Transverse colon (tissue), 4 donors: ENCODE measurements around the gene ADK. TPM values are rescaled to one million over a fixed set of nuclear protein-coding genes. Genes with fewer than 3 reads are reported as not detected.

ENCODE experiments used
- DNase-seq: peaks from one replicate; pipeline ENCODE4 v3.0.0-alpha.2; 2019
- H3K27ac ChIP-seq, 4 donors: fragments of 200-600 bp; sonication (generic); 2 replicates each; pipeline ENCODE4 v1.5.1; 2016 to 2018; ENCODE audit warnings: inconsistent platforms in 4 of 4
- H3K27me3 ChIP-seq: fragments of 200-600 bp; sonication (generic); 2 replicates; pipeline ENCODE4 v1.5.1; 2017; ENCODE audit warnings: inconsistent platforms
- H3K36me3 ChIP-seq, 4 donors: fragments of 200-600 bp; sonication (generic); 2 replicates each; pipeline ENCODE4 v1.5.1; 2017 to 2019; ENCODE audit warnings: inconsistent platforms in 4 of 4
- H3K4me1 ChIP-seq, 4 donors: fragments of 200-600 bp; sonication (generic); 2 replicates each; pipeline ENCODE4 v1.5.1; 2017 to 2020; ENCODE audit warnings: inconsistent platforms in 4 of 4
- H3K4me3 ChIP-seq, 4 donors: fragments of 200-600 bp; sonication (generic); 1 replicate in 1 of 4; 2 replicates in 3 of 4; pipeline versions ENCODE4 v1.5.1 to v1.6.1; 2017 to 2019; ENCODE audit warnings: inconsistent platforms in 4 of 4
- H3K9me3 ChIP-seq, 2 donors: fragments of 200-600 bp; sonication (generic); 2 replicates each; pipeline ENCODE4 v1.5.1; 2017 to 2019; ENCODE audit warnings: inconsistent platforms in 2 of 2
- EP300 ChIP-seq: sonication (generic); formaldehyde crosslinking; IDR thresholded peaks from one replicate; pipeline ENCODE4 v1.6.1; 2017; ENCODE audit warnings: antibody characterized with exemption, low read depth
- POLR2A ChIP-seq: fragments of 450-650 bp; IDR thresholded peaks from one replicate; pipeline ENCODE4 v1.6.1; 2016; ENCODE audit warnings: antibody characterized with exemption, mild to moderate bottlenecking, moderate library complexity
- POLR2AphosphoS5 ChIP-seq, 3 donors: sonication (generic); formaldehyde crosslinking; IDR thresholded peaks; one replicate each; pipeline ENCODE4 v1.6.1; 2016; ENCODE audit warnings: antibody characterized with exemption in 3 of 3
- WGBS, 2 donors: methylation state at CpG; one replicate each; pipeline ENCODE4 v1.1.5; 2018; ENCODE audit warnings: low coverage in 1 of 2; 5-methylcytosine and 5-hydroxymethylcytosine counted together
- in situ Hi-C, 4 donors: fragments of 200-750 bp; cut with MboI; loops; one replicate each; pipeline versions ENCODE4 v1.15.0 to v1.15.1; 2017; ENCODE audit warnings: low sequenced_read_pairs in 3 of 4, low pct_ligation_motif_present in 1 of 4, low pct_unique_long_range_greater_than_20kb in 1 of 4
- intact Hi-C: fragments of 100-400 bp; cut with DNase I; formaldehyde crosslinking; loops from one replicate; pipeline ENCODE4 v1.15.1; 2023; ENCODE audit warnings: low total_unique reads
- total RNA-seq, 4 donors: library from RNA; depleted of rRNA; stranded (reverse); fragments of >200 nt; gene quantifications; one replicate each; pipeline ENCODE4 v1.1.0, GENCODE V29; 2016
- TF ChIP-seq, protein P1 (sequence below), 5 experiments: fragments of 200-600 bp in 3 of 5; fragments of 450-650 bp in 2 of 5; sonication (generic) in 3 of 5; IDR thresholded peaks; 1 replicate in 2 of 5; 2 replicates in 3 of 5; pipeline ENCODE4 v1.5.1; 2016 to 2017; ENCODE audit warnings: antibody characterized with exemption in 5 of 5, inconsistent platforms in 3 of 5, mild to moderate bottlenecking in 2 of 5, moderate library complexity in 1 of 5

The ADK gene
- total RNA-seq, 4 donors from 2014 or later, result 6.8 to 25.2 (median 14.8) TPM

DNA sequence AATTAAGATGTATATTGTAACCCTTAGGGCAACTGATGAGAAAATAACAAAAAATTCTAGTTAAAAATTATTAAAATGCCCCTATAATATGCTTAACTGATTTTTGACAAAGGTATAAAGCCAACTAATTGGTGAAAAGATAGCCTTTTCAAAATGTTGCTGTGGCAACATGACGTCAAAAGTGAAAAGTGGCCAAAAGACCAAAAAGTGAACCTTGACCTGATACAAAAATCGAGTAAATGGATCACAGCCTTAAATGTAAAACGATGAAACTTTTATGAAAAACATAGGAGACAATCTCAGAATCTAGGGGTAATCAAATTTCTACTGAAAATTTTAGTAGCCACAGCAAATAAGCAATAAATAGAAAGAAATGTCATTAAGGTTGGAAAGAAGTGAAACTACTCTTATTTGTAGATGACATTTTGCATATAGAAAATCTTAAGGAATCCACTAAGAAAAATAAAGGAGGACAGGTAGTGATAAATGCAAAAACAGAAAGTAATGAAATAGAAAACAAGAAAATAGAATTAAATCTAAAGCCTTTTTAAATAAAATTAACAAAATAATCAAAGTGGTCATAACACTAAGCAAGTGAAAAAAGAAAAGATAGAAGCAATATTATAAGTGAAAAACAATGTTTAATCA, 285.6 kb downstream of the ADK start:
- Histone ChIP-seq H3K36me3 (no peaks in the 10 kb centered on the region), H3K4me3 (no peak overlapping the region), H3K9me3 (no peaks in the 10 kb centered on the region), H3K4me1 (peaks cover 0 to 4% (median 0%) of the 10 kb centered on the region in 4 donors), H3K27me3 (no peaks in the 10 kb centered on the region), H3K27ac (no peak overlapping the region)
- WGBS, 2 donors, result 97 to 100% methylated on average over 3 of the region's 3 CpGs
- TF ChIP-seq, protein P1, sequence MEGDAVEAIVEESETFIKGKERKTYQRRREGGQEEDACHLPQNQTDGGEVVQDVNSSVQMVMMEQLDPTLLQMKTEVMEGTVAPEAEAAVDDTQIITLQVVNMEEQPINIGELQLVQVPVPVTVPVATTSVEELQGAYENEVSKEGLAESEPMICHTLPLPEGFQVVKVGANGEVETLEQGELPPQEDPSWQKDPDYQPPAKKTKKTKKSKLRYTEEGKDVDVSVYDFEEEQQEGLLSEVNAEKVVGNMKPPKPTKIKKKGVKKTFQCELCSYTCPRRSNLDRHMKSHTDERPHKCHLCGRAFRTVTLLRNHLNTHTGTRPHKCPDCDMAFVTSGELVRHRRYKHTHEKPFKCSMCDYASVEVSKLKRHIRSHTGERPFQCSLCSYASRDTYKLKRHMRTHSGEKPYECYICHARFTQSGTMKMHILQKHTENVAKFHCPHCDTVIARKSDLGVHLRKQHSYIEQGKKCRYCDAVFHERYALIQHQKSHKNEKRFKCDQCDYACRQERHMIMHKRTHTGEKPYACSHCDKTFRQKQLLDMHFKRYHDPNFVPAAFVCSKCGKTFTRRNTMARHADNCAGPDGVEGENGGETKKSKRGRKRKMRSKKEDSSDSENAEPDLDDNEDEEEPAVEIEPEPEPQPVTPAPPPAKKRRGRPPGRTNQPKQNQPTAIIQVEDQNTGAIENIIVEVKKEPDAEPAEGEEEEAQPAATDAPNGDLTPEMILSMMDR (IDR thresholded peaks at IDR 0.05), result no peak
- TF ChIP-seq EP300 (no peak), POLR2A (no peak), POLR2AphosphoS5 (IDR thresholded peaks at IDR 0.05) (no peak)
- intact Hi-C loops (no loop called here), in situ Hi-C loops (no loop called here)
- DNase-seq, result no peak

GRCh38 chr10:74437822-74438221, 286.8 kb downstream of the ADK start:
- H3K9me3 ChIP-seq, result no peaks in the 10 kb centered on the region
- in situ Hi-C loops, result no loop called here
- no peak overlapping the region for H3K4me3 ChIP-seq

DNA sequence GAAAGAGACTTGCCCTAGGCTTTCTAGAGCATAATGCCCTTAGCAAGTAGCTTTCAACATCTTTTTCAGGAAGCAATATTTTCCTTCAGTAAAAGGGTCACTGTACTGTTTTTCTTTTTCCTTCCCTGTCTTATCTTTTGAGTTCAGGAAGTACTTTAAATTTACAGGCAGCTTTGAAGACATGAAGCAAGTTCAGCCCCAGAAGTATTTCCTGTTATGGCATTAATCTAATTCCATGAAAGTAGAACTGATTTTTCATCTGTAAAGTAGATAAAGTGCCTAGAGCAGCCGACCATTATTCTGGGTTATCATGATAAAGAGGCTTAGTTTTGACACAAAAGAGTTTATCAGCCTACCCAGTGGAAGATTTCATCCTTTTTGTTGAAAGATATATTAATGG, 288.2 kb downstream of the ADK start:
- Histone ChIP-seq H3K9me3 (no peaks in the 10 kb centered on the region), H3K27me3 (no peaks in the 10 kb centered on the region), H3K27ac (no peak overlapping the region), H3K4me3 (no peak overlapping the region), H3K36me3 (no peaks in the 10 kb centered on the region), H3K4me1 (peaks cover 0 to 4% (median 0%) of the 10 kb centered on the region in 4 donors)
- TF ChIP-seq POLR2A, result no peak
- TF ChIP-seq, protein P1 (IDR thresholded peaks at IDR 0.05), result no peak
- no peak for TF ChIP-seq EP300
- TF ChIP-seq POLR2AphosphoS5 (IDR thresholded peaks at IDR 0.05), result no peak
- DNase-seq, result no peak
- in situ Hi-C loops, result no loop called here
- intact Hi-C loops, result no loop called here
- 25 to 44% methylated on average over 1 of the region's 1 CpG for WGBS, 2 donors

More at GRCh38 chr10:74437822-74438221, 286.8 kb downstream of the ADK start:
- Histone ChIP-seq H3K4me1 (peaks cover 0 to 4% (median 0%) of the 10 kb centered on the region in 4 donors), H3K36me3 (no peaks in the 10 kb centered on the region), H3K27me3 (no peaks in the 10 kb centered on the region), H3K27ac (no peak overlapping the region)
- TF ChIP-seq EP300, result no peak
- TF ChIP-seq POLR2A, result no peak
- intact Hi-C loops, result no loop called here
- DNase-seq, result no peak

DNA sequence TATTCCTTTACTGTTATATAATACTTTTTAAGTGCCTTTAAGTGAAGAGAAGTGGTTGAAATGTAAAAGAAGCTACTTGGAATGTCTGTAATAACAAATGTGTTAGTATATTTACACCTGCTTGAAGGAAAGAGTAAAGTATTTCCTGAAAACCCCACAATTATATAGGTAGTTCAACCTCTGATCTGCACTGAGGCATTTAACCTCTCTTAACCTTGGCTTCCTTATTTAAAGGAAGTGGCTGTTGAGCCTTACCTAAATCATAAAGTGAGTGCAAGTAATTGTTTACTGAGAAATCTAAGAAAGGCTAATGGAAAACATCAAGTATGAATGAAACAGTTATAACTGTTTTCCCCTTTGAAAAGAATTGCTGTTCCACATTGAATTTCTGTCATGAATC, 294.5 kb downstream of the ADK start:
- TF ChIP-seq EP300, result no peak
- no peak for TF ChIP-seq POLR2A
- TF ChIP-seq, protein P1 (IDR thresholded peaks at IDR 0.05), result no peak
- TF ChIP-seq POLR2AphosphoS5 (IDR thresholded peaks at IDR 0.05), result no peak
- H3K4me1 ChIP-seq, result no peaks in the 10 kb centered on the region
- intact Hi-C loops, result no loop called here
- H3K27me3 ChIP-seq, result no peaks in the 10 kb centered on the region
- DNase-seq, result no peak
- no peak overlapping the region for H3K27ac ChIP-seq
- in situ Hi-C loops, result no loop called here
- H3K4me3 ChIP-seq, result no peak overlapping the region
- no peaks in the 10 kb centered on the region for H3K9me3 ChIP-seq
- H3K36me3 ChIP-seq, result no peaks in the 10 kb centered on the region

DNA sequence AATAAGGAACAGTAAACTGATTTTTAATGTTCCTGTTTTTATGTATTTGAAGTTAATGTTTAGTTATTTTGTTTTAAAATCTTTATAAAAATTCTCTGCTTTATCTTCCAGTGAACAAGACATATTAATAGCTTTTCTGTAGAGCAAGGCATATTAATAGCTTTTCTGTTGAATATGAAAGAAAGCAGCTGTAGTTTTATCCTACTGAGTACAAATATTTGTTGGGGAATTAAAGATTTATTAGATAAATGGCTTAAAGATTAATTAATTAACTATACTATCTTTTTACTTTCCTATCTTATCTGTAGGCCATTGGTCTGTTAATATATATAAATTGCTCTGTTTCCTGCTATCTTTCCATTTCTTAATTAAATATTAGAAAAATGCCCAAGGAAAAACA, 299.6 kb downstream of the ADK start:
- intact Hi-C loops, result no loop called here
- H3K4me1 ChIP-seq, result no peaks in the 10 kb centered on the region

More for the DNA sequence above, 299.6 kb downstream of the ADK start:
- DNase-seq, result no peak
- in situ Hi-C loops, result no loop called here
- TF ChIP-seq, protein P1 (IDR thresholded peaks at IDR 0.05), result no peak
- TF ChIP-seq POLR2A, result no peak
- TF ChIP-seq EP300, result no peak
- no peak for TF ChIP-seq POLR2AphosphoS5 (IDR thresholded peaks at IDR 0.05)
- Histone ChIP-seq H3K4me3 (no peak overlapping the region), H3K9me3 (no peaks in the 10 kb centered on the region), H3K27ac (no peak overlapping the region), H3K27me3 (no peaks in the 10 kb centered on the region), H3K36me3 (no peaks in the 10 kb centered on the region)
